Measurements from ENCODE around the gene PKMYT1. TPM values are rescaled to one million over a fixed set of nuclear protein-coding genes. Genes with fewer than 3 reads are reported as not detected.

PKMYT1 gene
- polyA plus RNA-seq, 1 of the 3 experiments (the other 2 are of a cell fraction): 8.5 TPM

DNA sequence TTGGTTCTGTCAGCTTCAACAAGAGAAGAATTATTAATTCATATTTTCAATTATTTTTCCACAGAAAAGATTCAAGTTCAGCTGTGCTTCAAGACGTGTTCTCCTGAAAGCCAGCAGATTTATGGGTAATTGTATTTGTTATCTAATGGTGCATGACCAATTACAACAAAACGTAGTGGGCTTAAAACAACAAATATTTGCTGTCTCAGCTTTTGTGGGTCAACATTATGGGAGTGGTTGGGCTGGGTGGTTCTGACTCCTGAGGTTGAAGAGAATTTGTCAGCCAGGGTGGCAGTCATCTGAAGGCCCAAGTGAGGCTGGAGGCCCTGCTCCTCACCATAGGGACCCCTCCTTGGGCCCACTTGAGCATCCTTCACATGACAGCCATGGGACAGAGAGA lies 40.3 kb downstream of the PKMYT1 start:
- no peaks in the 10 kb centered on the region for H4K20me1 ChIP-seq (ENCODE audit: insufficient read depth)
- no peaks in the 10 kb centered on the region for H3K79me2 ChIP-seq (ENCODE audit: insufficient read depth)
- H3F3A ChIP-seq (replicated peaks; ENCODE audit: insufficient read depth): no peaks in the 10 kb centered on the region
- no peaks in the 10 kb centered on the region for H3K4me1 ChIP-seq (ENCODE audit: control insufficient read depth in 1 of 2, insufficient read depth in 2 of 2, low read depth in 1 of 2, low read length in 1 of 2)
- H3K36me3 ChIP-seq (replicated peaks in 1 of 2; ENCODE audit: control insufficient read depth in 1 of 2, insufficient read depth in 2 of 2, low read length in 1 of 2): peaks cover 27 to 31% of the 10 kb centered on the region in 2 experiments
- H3K4me2 ChIP-seq: no peak overlapping the region
- ChIA-PET CTCF (interaction anchor here (1.4 to 4.7 kb wide), 4 partner anchors 13 to 45 kb away, joined by 3 to 21 read pairs (median 12); no protein-coding TSS in a partner anchor), POLR2A (no interaction called here)
- H2AFZ ChIP-seq (ENCODE audit: low read depth): no peak overlapping the region
- WGBS (ENCODE audit: low lambda C conversion rate): 94% methylated on average over 2 of the region's 2 CpGs
- DNase-seq: no peak
- no peak overlapping the region for H3K4me3 ChIP-seq (ENCODE audit: low read depth in 2 of 2, low read length in 1 of 2)
- no peaks in the 10 kb centered on the region for H3K27me3 ChIP-seq (ENCODE audit: insufficient read depth)
- H3K9me3 ChIP-seq: no peaks in the 10 kb centered on the region
- no peak overlapping the region for H3K27ac ChIP-seq (ENCODE audit: low read depth in 2 of 2, low read length in 1 of 2)
- TF ChIP-seq FOSL2 (IDR thresholded peaks at IDR 0.05; ENCODE audit: borderline replicate concordance, low read depth) (no peak), TEAD4 (IDR thresholded peaks at IDR 0.05; ENCODE audit: borderline replicate concordance, insufficient read depth) (no peak), GABPA (IDR thresholded peaks at IDR 0.05; ENCODE audit: low read depth) (no peak), POLR2AphosphoS5 (IDR thresholded peaks at IDR 0.05; ENCODE audit: low read depth, low read length) (no peak), ELF1 (IDR thresholded peaks at IDR 0.05) (no peak), MEF2A (IDR thresholded peaks at IDR 0.05; ENCODE audit: borderline replicate concordance, low read depth) (no peak)
- TF ChIP-seq, protein P1, sequence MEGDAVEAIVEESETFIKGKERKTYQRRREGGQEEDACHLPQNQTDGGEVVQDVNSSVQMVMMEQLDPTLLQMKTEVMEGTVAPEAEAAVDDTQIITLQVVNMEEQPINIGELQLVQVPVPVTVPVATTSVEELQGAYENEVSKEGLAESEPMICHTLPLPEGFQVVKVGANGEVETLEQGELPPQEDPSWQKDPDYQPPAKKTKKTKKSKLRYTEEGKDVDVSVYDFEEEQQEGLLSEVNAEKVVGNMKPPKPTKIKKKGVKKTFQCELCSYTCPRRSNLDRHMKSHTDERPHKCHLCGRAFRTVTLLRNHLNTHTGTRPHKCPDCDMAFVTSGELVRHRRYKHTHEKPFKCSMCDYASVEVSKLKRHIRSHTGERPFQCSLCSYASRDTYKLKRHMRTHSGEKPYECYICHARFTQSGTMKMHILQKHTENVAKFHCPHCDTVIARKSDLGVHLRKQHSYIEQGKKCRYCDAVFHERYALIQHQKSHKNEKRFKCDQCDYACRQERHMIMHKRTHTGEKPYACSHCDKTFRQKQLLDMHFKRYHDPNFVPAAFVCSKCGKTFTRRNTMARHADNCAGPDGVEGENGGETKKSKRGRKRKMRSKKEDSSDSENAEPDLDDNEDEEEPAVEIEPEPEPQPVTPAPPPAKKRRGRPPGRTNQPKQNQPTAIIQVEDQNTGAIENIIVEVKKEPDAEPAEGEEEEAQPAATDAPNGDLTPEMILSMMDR (IDR thresholded peaks at IDR 0.05): no peak
- H3K9me2 ChIP-seq: no peaks in the 10 kb centered on the region
- no peak overlapping the region for H3K9ac ChIP-seq

DNA sequence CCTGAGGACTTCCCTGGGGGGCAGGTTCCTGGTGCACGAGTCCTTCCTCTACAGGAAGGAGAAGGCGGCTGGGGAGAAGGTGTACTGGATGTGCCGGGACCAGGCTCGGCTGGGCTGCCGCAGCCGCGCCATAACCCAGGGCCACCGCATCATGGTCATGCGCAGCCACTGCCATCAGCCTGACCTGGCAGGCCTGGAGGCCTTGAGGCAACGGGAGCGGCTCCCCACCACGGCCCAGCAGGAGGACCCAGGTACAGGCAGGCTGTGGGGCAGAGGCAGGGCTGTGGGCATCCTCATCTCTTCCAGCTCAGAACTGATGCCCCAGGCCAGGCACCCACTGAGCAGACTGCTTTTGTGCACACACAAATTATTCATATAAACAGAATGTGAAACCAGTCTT lies 42.0 kb downstream of the PKMYT1 start:
- Histone ChIP-seq H3K9ac (no peak overlapping the region), H3K9me3 (no peaks in the 10 kb centered on the region), H3K27ac (ENCODE audit: low read depth in 2 of 2, low read length in 1 of 2) (no peak overlapping the region), H3K79me2 (ENCODE audit: insufficient read depth) (no peaks in the 10 kb centered on the region), H2AFZ (ENCODE audit: low read depth) (no peak overlapping the region), H3K36me3 (replicated peaks in 1 of 2; ENCODE audit: control insufficient read depth in 1 of 2, insufficient read depth in 2 of 2, low read length in 1 of 2) (peaks cover 27 to 38% of the 10 kb centered on the region in 2 experiments), H3F3A (replicated peaks; ENCODE audit: insufficient read depth) (no peaks in the 10 kb centered on the region), H3K4me1 (ENCODE audit: control insufficient read depth in 1 of 2, insufficient read depth in 2 of 2, low read depth in 1 of 2, low read length in 1 of 2) (no peaks in the 10 kb centered on the region), H3K4me3 (ENCODE audit: low read depth in 2 of 2, low read length in 1 of 2) (no peak overlapping the region), H3K9me2 (no peaks in the 10 kb centered on the region), H4K20me1 (ENCODE audit: insufficient read depth) (no peaks in the 10 kb centered on the region), H3K4me2 (no peak overlapping the region), H3K27me3 (ENCODE audit: insufficient read depth) (no peaks in the 10 kb centered on the region)
- WGBS (ENCODE audit: low lambda C conversion rate): 100% methylated on average over 7 of the region's 12 CpGs
- ChIA-PET POLR2A (no interaction called here), CTCF (interaction anchor here (3.5 kb wide), 1 partner anchor 11 kb away, joined by 15 read pairs; no protein-coding TSS in a partner anchor)
- no peak for DNase-seq
- TF ChIP-seq TCF12 (IDR thresholded peaks at IDR 0.05): no peak
- no peak for TF ChIP-seq YY1 (IDR thresholded peaks at IDR 0.05; ENCODE audit: low read depth)
- TF ChIP-seq FOSL2 (IDR thresholded peaks at IDR 0.05; ENCODE audit: borderline replicate concordance, low read depth): no peak

DNA sequence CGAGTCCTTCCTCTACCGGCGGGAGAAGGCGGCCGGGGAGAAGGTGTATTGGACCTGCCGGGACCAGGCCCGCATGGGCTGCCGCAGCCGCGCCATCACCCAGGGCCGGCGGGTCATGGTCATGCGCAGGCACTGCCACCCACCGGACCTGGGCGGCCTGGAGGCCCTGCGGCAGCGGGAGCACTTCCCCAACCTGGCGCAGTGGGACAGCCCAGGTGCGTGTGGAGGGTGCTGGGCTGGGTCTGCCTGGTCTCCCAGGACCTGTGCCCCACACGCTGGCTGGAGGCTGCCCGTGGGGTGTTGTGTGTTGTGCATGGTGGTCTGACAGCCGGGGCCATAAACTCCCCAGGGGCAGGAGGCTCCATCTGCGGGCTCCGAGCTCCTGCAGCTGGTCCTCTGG lies 43.1 kb downstream of the PKMYT1 start:
- CTCF ChIA-PET: interaction anchor here (1.2 to 3.5 kb wide), 2 partner anchors 10 to 25 kb away, joined by 4 to 15 read pairs; no protein-coding TSS in a partner anchor
- 96% methylated on average over 10 of the region's 24 CpGs for WGBS (ENCODE audit: low lambda C conversion rate)
- Histone ChIP-seq H3K4me3 (ENCODE audit: low read depth in 2 of 2, low read length in 1 of 2) (no peak overlapping the region), H3K9ac (no peak overlapping the region), H3K79me2 (ENCODE audit: insufficient read depth) (no peaks in the 10 kb centered on the region), H3K9me2 (no peaks in the 10 kb centered on the region), H3F3A (replicated peaks; ENCODE audit: insufficient read depth) (no peaks in the 10 kb centered on the region), H3K27ac (ENCODE audit: low read depth in 2 of 2, low read length in 1 of 2) (no peak overlapping the region), H4K20me1 (ENCODE audit: insufficient read depth) (no peaks in the 10 kb centered on the region), H3K36me3 (replicated peaks in 1 of 2; ENCODE audit: control insufficient read depth in 1 of 2, insufficient read depth in 2 of 2, low read length in 1 of 2) (peaks cover 26 to 37% of the 10 kb centered on the region in 2 experiments), H3K4me1 (ENCODE audit: control insufficient read depth in 1 of 2, insufficient read depth in 2 of 2, low read depth in 1 of 2, low read length in 1 of 2) (no peaks in the 10 kb centered on the region), H3K9me3 (no peaks in the 10 kb centered on the region), H2AFZ (ENCODE audit: low read depth) (no peak overlapping the region), H3K4me2 (no peak overlapping the region), H3K27me3 (ENCODE audit: insufficient read depth) (no peaks in the 10 kb centered on the region)
- POLR2A ChIA-PET: no interaction called here
- TF ChIP-seq TEAD4 (IDR thresholded peaks at IDR 0.05; ENCODE audit: borderline replicate concordance, insufficient read depth) (no peak), RXRA (IDR thresholded peaks at IDR 0.05; ENCODE audit: borderline replicate concordance, low read depth) (no peak), SIN3A (IDR thresholded peaks at IDR 0.05; ENCODE audit: borderline replicate concordance, low read depth, low read length) (no peak), TCF12 (IDR thresholded peaks at IDR 0.05) (no peak), MXI1 (IDR thresholded peaks at IDR 0.05; ENCODE audit: low read depth, low read length) (no peak), SMC3 (IDR thresholded peaks at IDR 0.05; ENCODE audit: low read depth, low read length) (no peak), GABPA (IDR thresholded peaks at IDR 0.05; ENCODE audit: low read depth) (no peak), JUND (IDR thresholded peaks at IDR 0.05) (no peak), RAD21 (IDR thresholded peaks at IDR 0.05; ENCODE audit: low read length) (no peak), TAF1 (IDR thresholded peaks at IDR 0.05; ENCODE audit: borderline replicate concordance, low read depth, low read length) (no peak)
- TF ChIP-seq, protein P2, sequence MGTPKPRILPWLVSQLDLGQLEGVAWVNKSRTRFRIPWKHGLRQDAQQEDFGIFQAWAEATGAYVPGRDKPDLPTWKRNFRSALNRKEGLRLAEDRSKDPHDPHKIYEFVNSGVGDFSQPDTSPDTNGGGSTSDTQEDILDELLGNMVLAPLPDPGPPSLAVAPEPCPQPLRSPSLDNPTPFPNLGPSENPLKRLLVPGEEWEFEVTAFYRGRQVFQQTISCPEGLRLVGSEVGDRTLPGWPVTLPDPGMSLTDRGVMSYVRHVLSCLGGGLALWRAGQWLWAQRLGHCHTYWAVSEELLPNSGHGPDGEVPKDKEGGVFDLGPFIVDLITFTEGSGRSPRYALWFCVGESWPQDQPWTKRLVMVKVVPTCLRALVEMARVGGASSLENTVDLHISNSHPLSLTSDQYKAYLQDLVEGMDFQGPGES (IDR thresholded peaks at IDR 0.05; ENCODE audit: low read depth, low read length): no peak
- TF ChIP-seq, protein P3, sequence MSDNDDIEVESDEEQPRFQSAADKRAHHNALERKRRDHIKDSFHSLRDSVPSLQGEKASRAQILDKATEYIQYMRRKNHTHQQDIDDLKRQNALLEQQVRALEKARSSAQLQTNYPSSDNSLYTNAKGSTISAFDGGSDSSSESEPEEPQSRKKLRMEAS (IDR thresholded peaks at IDR 0.05; ENCODE audit: low read depth): no peak
- TF ChIP-seq, protein P1 (IDR thresholded peaks at IDR 0.05): no peak
- no peak for DNase-seq

Measured in SK-N-SH (cell line).